ENCODE results near the gene KCMF1. TPM values are rescaled to one million over a fixed set of nuclear protein-coding genes. Genes with fewer than 3 reads are reported as not detected.

Gene KCMF1
- total and polyA plus RNA-seq, 2 of the 13 experiments (the other 11 are each of a cell fraction or from before 2014, with no cell fraction given): 62.1 to 116 TPM

DNA sequence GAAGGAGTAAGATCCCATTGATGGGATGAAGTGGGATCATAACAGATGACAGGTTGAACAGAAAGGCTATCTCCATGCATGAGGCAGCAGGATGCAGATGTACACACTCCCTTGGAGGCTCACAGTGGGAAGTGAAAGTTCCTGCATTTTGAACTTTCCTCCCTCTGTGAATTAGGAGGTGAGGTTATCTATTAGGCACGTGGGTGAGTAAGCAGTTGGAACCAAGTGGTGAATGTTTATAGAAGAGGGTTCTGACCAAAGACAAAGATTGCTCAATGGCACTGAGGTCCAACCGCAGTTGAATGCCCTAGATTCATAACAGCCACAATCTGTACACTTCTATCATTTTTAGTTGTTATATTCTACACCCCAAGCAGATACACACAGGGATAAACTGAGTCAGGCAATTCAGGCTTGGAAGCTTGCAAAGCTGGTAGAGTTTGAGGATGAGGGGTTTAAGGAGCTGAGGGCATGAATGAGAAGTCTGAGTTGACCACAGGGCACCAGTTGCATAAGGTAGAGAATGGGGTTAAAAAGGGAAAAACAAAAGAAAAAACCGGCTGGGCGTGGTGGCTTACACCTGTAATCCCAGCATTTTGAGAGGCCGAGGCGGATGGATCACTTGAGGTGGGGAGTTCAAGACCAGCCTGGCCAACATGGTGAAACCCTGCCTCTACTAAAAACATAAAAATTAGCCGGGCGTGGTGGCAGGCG is 7.1 kb upstream of the KCMF1 start (continued):
- 0 out of 2 replicates have a peak, but pooled peaks have one; percentile 4 for TF ChIP-seq SRF (IDR thresholded peaks at IDR 0.05; ENCODE audit: low read depth, low read length)
- TF ChIP-seq ZNF670 (CRISPR knock-in tag; IDR thresholded peaks at IDR 0.05; ENCODE audit: borderline replicate concordance): no peak
- peak; percentile 63; the same call in 1 of the 2 replicates for TF ChIP-seq CBX5 (CRISPR knock-in tag; IDR thresholded peaks at IDR 0.05; ENCODE audit: borderline replicate concordance)
- TF ChIP-seq, protein P1, sequence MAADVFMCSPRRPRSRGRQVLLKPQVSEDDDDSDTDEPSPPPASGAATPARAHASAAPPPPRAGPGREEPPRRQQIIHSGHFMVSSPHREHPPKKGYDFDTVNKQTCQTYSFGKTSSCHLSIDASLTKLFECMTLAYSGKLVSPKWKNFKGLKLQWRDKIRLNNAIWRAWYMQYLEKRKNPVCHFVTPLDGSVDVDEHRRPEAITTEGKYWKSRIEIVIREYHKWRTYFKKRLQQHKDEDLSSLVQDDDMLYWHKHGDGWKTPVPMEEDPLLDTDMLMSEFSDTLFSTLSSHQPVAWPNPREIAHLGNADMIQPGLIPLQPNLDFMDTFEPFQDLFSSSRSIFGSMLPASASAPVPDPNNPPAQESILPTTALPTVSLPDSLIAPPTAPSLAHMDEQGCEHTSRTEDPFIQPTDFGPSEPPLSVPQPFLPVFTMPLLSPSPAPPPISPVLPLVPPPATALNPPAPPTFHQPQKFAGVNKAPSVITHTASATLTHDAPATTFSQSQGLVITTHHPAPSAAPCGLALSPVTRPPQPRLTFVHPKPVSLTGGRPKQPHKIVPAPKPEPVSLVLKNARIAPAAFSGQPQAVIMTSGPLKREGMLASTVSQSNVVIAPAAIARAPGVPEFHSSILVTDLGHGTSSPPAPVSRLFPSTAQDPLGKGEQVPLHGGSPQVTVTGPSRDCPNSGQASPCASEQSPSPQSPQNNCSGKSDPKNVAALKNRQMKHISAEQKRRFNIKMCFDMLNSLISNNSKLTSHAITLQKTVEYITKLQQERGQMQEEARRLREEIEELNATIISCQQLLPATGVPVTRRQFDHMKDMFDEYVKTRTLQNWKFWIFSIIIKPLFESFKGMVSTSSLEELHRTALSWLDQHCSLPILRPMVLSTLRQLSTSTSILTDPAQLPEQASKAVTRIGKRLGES (CRISPR knock-in tag; IDR thresholded peaks at IDR 0.05; ENCODE audit: borderline replicate concordance): no peak
- TF ChIP-seq, protein P2, sequence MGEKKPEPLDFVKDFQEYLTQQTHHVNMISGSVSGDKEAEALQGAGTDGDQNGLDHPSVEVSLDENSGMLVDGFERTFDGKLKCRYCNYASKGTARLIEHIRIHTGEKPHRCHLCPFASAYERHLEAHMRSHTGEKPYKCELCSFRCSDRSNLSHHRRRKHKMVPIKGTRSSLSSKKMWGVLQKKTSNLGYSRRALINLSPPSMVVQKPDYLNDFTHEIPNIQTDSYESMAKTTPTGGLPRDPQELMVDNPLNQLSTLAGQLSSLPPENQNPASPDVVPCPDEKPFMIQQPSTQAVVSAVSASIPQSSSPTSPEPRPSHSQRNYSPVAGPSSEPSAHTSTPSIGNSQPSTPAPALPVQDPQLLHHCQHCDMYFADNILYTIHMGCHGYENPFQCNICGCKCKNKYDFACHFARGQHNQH (CRISPR knock-in tag; IDR thresholded peaks at IDR 0.05): peak; percentile 93
- TF ChIP-seq, protein P3, sequence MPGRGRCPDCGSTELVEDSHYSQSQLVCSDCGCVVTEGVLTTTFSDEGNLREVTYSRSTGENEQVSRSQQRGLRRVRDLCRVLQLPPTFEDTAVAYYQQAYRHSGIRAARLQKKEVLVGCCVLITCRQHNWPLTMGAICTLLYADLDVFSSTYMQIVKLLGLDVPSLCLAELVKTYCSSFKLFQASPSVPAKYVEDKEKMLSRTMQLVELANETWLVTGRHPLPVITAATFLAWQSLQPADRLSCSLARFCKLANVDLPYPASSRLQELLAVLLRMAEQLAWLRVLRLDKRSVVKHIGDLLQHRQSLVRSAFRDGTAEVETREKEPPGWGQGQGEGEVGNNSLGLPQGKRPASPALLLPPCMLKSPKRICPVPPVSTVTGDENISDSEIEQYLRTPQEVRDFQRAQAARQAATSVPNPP (CRISPR knock-in tag; IDR thresholded peaks at IDR 0.05): peak; percentile 40; the same call in 1 of the 2 replicates
- TF ChIP-seq MZF1 (CRISPR knock-in tag; IDR thresholded peaks at IDR 0.05; ENCODE audit: borderline replicate concordance): 0 out of 2 replicates have a peak, but pooled peaks have one; percentile 16
- peak; percentile 67; the same call in 1 of the 2 replicates for TF ChIP-seq ZNF292 (CRISPR knock-in tag; IDR thresholded peaks at IDR 0.05; ENCODE audit: borderline replicate concordance, low read depth)
- TF ChIP-seq, protein P4, sequence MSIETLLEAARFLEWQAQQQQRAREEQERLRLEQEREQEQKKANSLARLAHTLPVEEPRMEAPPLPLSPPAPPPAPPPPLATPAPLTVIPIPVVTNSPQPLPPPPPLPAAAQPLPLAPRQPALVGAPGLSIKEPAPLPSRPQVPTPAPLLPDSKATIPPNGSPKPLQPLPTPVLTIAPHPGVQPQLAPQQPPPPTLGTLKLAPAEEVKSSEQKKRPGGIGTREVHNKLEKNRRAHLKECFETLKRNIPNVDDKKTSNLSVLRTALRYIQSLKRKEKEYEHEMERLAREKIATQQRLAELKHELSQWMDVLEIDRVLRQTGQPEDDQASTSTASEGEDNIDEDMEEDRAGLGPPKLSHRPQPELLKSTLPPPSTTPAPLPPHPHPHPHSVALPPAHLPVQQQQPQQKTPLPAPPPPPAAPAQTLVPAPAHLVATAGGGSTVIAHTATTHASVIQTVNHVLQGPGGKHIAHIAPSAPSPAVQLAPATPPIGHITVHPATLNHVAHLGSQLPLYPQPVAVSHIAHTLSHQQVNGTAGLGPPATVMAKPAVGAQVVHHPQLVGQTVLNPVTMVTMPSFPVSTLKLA (IDR thresholded peaks at IDR 0.05): peak; percentile 89
- TF ChIP-seq, protein P5, sequence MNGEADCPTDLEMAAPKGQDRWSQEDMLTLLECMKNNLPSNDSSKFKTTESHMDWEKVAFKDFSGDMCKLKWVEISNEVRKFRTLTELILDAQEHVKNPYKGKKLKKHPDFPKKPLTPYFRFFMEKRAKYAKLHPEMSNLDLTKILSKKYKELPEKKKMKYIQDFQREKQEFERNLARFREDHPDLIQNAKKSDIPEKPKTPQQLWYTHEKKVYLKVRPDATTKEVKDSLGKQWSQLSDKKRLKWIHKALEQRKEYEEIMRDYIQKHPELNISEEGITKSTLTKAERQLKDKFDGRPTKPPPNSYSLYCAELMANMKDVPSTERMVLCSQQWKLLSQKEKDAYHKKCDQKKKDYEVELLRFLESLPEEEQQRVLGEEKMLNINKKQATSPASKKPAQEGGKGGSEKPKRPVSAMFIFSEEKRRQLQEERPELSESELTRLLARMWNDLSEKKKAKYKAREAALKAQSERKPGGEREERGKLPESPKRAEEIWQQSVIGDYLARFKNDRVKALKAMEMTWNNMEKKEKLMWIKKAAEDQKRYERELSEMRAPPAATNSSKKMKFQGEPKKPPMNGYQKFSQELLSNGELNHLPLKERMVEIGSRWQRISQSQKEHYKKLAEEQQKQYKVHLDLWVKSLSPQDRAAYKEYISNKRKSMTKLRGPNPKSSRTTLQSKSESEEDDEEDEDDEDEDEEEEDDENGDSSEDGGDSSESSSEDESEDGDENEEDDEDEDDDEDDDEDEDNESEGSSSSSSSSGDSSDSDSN (CRISPR knock-in tag; IDR thresholded peaks at IDR 0.05): peak; percentile 69
- peak; percentile 81; the same call in 1 of the 2 replicates for TF ChIP-seq ZNF878 (CRISPR knock-in tag; IDR thresholded peaks at IDR 0.05)
- no peak for TF ChIP-seq ZNF329 (CRISPR knock-in tag; IDR thresholded peaks at IDR 0.05; ENCODE audit: low read depth)
- peak; percentile 86; the same call in 1 of the 2 replicates for TF ChIP-seq ZNF230 (CRISPR knock-in tag; IDR thresholded peaks at IDR 0.05)
- peak; percentile 57; the same call in 1 of the 2 replicates for TF ChIP-seq PAX8 (CRISPR knock-in tag; IDR thresholded peaks at IDR 0.05; ENCODE audit: borderline replicate concordance)
- peak; percentile 30; the same call in 1 of the 2 replicates for TF ChIP-seq RAD51 (IDR thresholded peaks at IDR 0.05; ENCODE audit: borderline replicate concordance)
- TF ChIP-seq ATM (IDR thresholded peaks at IDR 0.05; ENCODE audit: borderline replicate concordance): peak; percentile 77; the same call in 1 of the 2 replicates
